Measurements from ENCODE around the gene TNFAIP6. TPM values are rescaled to one million over a fixed set of nuclear protein-coding genes. Genes with fewer than 3 reads are reported as not detected.

TNFAIP6 gene
- total RNA-seq, 1 experiment from 2014 or later = not detected

DNA sequence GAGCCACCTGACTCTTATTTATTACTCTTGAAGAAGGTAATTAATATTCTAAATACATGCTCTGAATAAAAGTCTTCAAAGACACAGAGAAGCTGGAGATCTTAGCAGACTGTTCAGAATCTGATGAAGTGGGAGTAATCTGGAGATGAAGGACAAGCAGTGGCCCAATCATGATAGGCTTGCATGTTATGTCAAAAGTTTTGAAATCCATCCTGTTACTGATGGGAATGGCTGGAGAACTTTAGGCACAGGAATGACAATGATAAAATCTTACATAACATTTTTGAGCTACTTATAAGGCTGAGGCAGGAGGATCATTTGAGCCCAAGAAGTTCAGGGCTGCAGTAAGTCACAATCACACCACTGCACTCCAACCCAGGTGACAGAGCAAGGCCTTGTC is 49.9 kb downstream of the TNFAIP6 start:
- no peak overlapping the region for H2AFZ ChIP-seq (ENCODE audit: low read depth, low read length, poor library complexity, severe bottlenecking)
- intact Hi-C loops (cut with micrococcal nuclease) = loop anchor here (10.0 kb wide), 1 partner anchor 142 kb away; the partner anchor contains the start of gene RBM43
- DNase-seq (ENCODE audit: low read depth, low spot score) (no peak), ATAC-seq (no peak)
- CTCF ChIA-PET = no interaction called here
- BruUV-seq (replicated peaks) = no TSS peak
- H3K9ac ChIP-seq (ENCODE audit: low read length) = no peak overlapping the region
- no peaks in the 10 kb centered on the region for H3K9me3 ChIP-seq (ENCODE audit: control insufficient read depth in 1 of 2, insufficient read depth in 1 of 2, low read depth in 1 of 2, low read length in 2 of 2)
- H3K79me2 ChIP-seq (ENCODE audit: insufficient read depth, low read length) = peaks cover 26% of the 10 kb centered on the region
- no peak overlapping the region for H3K4me3 ChIP-seq (replicated peaks in 1 of 2; ENCODE audit: low read depth in 1 of 2, low read length in 2 of 2)
- peaks cover 0 to 14% of the 10 kb centered on the region in 2 experiments; a peak in 2 of 4 replicates for H3K4me1 ChIP-seq (ENCODE audit: control insufficient read depth in 1 of 2, insufficient read depth in 2 of 2, low read length in 2 of 2)
- H3K36me3 ChIP-seq (ENCODE audit: control insufficient read depth in 1 of 2, insufficient read depth in 2 of 2, low read length in 2 of 2) = peaks cover 4 to 6% of the 10 kb centered on the region in 2 experiments; a peak in 2 of 4 replicates
- no peak for TF ChIP-seq CEBPB (IDR thresholded peaks at IDR 0.05; ENCODE audit: low read depth)
- TF ChIP-seq ELF1 (IDR thresholded peaks at IDR 0.05; ENCODE audit: borderline replicate concordance, low read depth) = no peak
- no peak for TF ChIP-seq POLR2AphosphoS5 (IDR thresholded peaks at IDR 0.05; ENCODE audit: low read depth, low read length)
- TF ChIP-seq, protein P1, sequence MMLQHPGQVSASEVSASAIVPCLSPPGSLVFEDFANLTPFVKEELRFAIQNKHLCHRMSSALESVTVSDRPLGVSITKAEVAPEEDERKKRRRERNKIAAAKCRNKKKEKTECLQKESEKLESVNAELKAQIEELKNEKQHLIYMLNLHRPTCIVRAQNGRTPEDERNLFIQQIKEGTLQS (IDR thresholded peaks at IDR 0.05) = no peak
- TF ChIP-seq, protein P2, sequence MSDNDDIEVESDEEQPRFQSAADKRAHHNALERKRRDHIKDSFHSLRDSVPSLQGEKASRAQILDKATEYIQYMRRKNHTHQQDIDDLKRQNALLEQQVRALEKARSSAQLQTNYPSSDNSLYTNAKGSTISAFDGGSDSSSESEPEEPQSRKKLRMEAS (IDR thresholded peaks at IDR 0.05) = no peak
- no peak for TF ChIP-seq EGR1 (IDR thresholded peaks at IDR 0.05; ENCODE audit: low read depth)
- TF ChIP-seq EZH2 (IDR thresholded peaks at IDR 0.05) = no peak
- TF ChIP-seq SIN3A (IDR thresholded peaks at IDR 0.05; ENCODE audit: low read depth) = no peak
- no peak for TF ChIP-seq YY1 (IDR thresholded peaks at IDR 0.05; ENCODE audit: extremely low read depth, insufficient replicate concordance, low read depth, low read length)
- no peak for TF ChIP-seq FOSL1 (IDR thresholded peaks at IDR 0.05; ENCODE audit: low read depth)
- TF ChIP-seq JUND (IDR thresholded peaks at IDR 0.05) = no peak
- TF ChIP-seq, protein P3, sequence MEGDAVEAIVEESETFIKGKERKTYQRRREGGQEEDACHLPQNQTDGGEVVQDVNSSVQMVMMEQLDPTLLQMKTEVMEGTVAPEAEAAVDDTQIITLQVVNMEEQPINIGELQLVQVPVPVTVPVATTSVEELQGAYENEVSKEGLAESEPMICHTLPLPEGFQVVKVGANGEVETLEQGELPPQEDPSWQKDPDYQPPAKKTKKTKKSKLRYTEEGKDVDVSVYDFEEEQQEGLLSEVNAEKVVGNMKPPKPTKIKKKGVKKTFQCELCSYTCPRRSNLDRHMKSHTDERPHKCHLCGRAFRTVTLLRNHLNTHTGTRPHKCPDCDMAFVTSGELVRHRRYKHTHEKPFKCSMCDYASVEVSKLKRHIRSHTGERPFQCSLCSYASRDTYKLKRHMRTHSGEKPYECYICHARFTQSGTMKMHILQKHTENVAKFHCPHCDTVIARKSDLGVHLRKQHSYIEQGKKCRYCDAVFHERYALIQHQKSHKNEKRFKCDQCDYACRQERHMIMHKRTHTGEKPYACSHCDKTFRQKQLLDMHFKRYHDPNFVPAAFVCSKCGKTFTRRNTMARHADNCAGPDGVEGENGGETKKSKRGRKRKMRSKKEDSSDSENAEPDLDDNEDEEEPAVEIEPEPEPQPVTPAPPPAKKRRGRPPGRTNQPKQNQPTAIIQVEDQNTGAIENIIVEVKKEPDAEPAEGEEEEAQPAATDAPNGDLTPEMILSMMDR (IDR thresholded peaks at IDR 0.05 in 2 of 3, conservative IDR thresholded peaks at IDR 0.05 in 1 of 3; ENCODE audit: borderline replicate concordance in 1 of 3, insufficient read depth in 1 of 3, low read depth in 2 of 3, low read length in 2 of 3) = no peak
- no peak for TF ChIP-seq CBX3 (IDR thresholded peaks at IDR 0.05; ENCODE audit: low read depth)
- RAD21 ChIA-PET (ENCODE audit: low non-redundant PET in 1 of 2, low total read pairs in 2 of 2, uncharacterized antibody in 2 of 2, unreplicated experiment in 2 of 2) = no interaction called here
- H3K9me2 ChIP-seq (ENCODE audit: insufficient read depth) = peaks cover 2% of the 10 kb centered on the region; the same call in 1 of the 2 replicates
- H4K20me1 ChIP-seq (ENCODE audit: insufficient read depth) = peaks cover 5% of the 10 kb centered on the region; the same call in 1 of the 2 replicates
- POLR2A ChIA-PET = no interaction called here
- no peak overlapping the region for H3K4me2 ChIP-seq (ENCODE audit: low read length)
- H3K27me3 ChIP-seq (ENCODE audit: insufficient read depth, low read length) = no peaks in the 10 kb centered on the region
- H3K27ac ChIP-seq (ENCODE audit: low read depth, low read length) = no peak overlapping the region
